IMR-90 (cell line): Measurements from ENCODE around the gene SLC39A11.

Source experiments
- CHD1 ChIP-seq: IDR thresholded peaks from 2 replicates; pipeline ENCODE4 v1.6.1; 2012; ENCODE audit warnings: low read depth, low read length, improper control_type of control experiment
- CTCF ChIP-seq: conservative IDR thresholded peaks from 2 replicates; pipeline ENCODE4 v1.5.1; 2012; ENCODE audit warnings: mild to moderate bottlenecking, low read depth, low read length, improper control_type of control experiment
- POLR2A ChIP-seq: IDR thresholded peaks from 2 replicates; pipeline ENCODE4 v1.6.1; 2012; ENCODE audit warnings: mild to moderate bottlenecking, low read depth, low read length

- TF ChIP-seq POLR2A (no peak), CTCF (no peak), CHD1 (no peak)
Observed at GRCh38 chr17:72639711-72640110, 452.8 kb downstream of the SLC39A11 start.
